HCT116 (cell line): ENCODE measurements around the gene ZNF33A. TPM values are rescaled to one million over a fixed set of nuclear protein-coding genes. Genes with fewer than 3 reads are reported as not detected.

Experiments
- ATAC-seq: fragments of 200-7000 bp; cut with Tn5 transposase; 2 replicates; pipeline ENCODE4 v1.9.1; 2020; ENCODE audit warnings: mild to moderate bottlenecking, moderate library complexity
- BruUV-seq: library from RNA; stranded (reverse); fragments of 400-500 nt; replicated peaks from 2 replicates; lab custom pipeline; 2021; lab: Mats Ljungman, UMichigan
- CTCF ChIA-PET: fragments of 300-600 bp; sonication (Branson Sonifier 250); formaldehyde crosslinking; loops from one replicate; lab custom pipeline; 2021; ENCODE audit warnings: antibody characterized with exemption; lab: Charles Lee
- POLR2A ChIA-PET: fragments of 300-600, 350-600 bp; sonication (Branson Sonifier 250); formaldehyde crosslinking; loops from one replicate; lab custom pipeline; 2021; ENCODE audit warnings: antibody characterized with exemption; lab: Charles Lee
- RAD21 ChIA-PET, 2 experiments: fragments of 300-600 bp; sonication (Branson Sonifier 250); formaldehyde crosslinking; loops; one replicate each; lab custom pipeline; 2023; ENCODE audit warnings: low total read pairs in 2 of 2; ENCODE audit not compliant: uncharacterized antibody in 2 of 2, unreplicated experiment in 2 of 2, low non-redundant PET in 1 of 2; lab: Charles Lee
- DNase-seq: peaks from one replicate; pipeline ENCODE4 v3.0.0-alpha.2; 2010; ENCODE audit warnings: low read depth, low spot score
- H2AFZ ChIP-seq: fragments of 200-600 bp; shearing (Covaris generic), sonication (generic); 2 replicates; pipeline ENCODE4 v1.6.1; 2017; ENCODE audit warnings: low read depth, mixed run types, mixed read lengths, antibody characterized with exemption, low read length; ENCODE audit not compliant: poor library complexity, severe bottlenecking
- H3K27ac ChIP-seq: 2 replicates; pipeline ENCODE4 v1.5.1; 2012; ENCODE audit warnings: low read depth, low read length
- H3K27me3 ChIP-seq: fragments of 200-600 bp; sonication (generic); 2 replicates; pipeline ENCODE4 v1.6.1; 2016; ENCODE audit warnings: mixed run types, low read length, mixed read lengths; ENCODE audit not compliant: insufficient read depth
- H3K36me3 ChIP-seq, 2 experiments: fragments of 200-500 bp in 1 of 2; fragments of 200-600 bp in 1 of 2; sonication (Bioruptor generic) in 1 of 2; sonication (generic) in 1 of 2; 2 replicates each; pipeline versions ENCODE4 v1.5.1 to v1.6.1; 2014 to 2016; ENCODE audit warnings: low read length in 2 of 2, inconsistent platforms in 1 of 2, mixed read lengths in 1 of 2, mixed run types in 1 of 2; ENCODE audit not compliant: insufficient read depth in 2 of 2, control insufficient read depth in 1 of 2
- H3K4me1 ChIP-seq, 2 experiments: fragments of 200-600 bp in 1 of 2; sonication (generic) in 1 of 2; 2 replicates each; pipeline versions ENCODE4 v1.5.1 to v1.6.1; 2012 to 2017; ENCODE audit warnings: low read length in 2 of 2, inconsistent platforms in 1 of 2, mild to moderate bottlenecking in 1 of 2, mixed read lengths in 1 of 2, mixed run types in 1 of 2, moderate library complexity in 1 of 2; ENCODE audit not compliant: insufficient read depth in 2 of 2, control insufficient read depth in 1 of 2
- H3K4me2 ChIP-seq: fragments of 200-600 bp; sonication (generic); 2 replicates; pipeline ENCODE4 v1.6.1; 2017; ENCODE audit warnings: mixed run types, low read length, mixed read lengths
- H3K4me3 ChIP-seq, 2 experiments: fragments of 200-600 bp in 1 of 2; sonication (generic) in 1 of 2; replicated peaks in 1 of 2; 2 replicates each; pipeline ENCODE4 v1.5.1; 2011 to 2016; ENCODE audit warnings: low read length in 2 of 2, control low read depth in 1 of 2, low read depth in 1 of 2, mild to moderate bottlenecking in 1 of 2, mixed read lengths in 1 of 2, mixed run types in 1 of 2
- H3K79me2 ChIP-seq: fragments of 200-600 bp; sonication (generic); 2 replicates; pipeline ENCODE4 v1.6.1; 2017; ENCODE audit warnings: mild to moderate bottlenecking, mixed run types, low read length, moderate library complexity, mixed read lengths; ENCODE audit not compliant: insufficient read depth
- H3K9ac ChIP-seq: fragments of 200-600 bp; sonication (generic); 2 replicates; pipeline ENCODE4 v1.6.1; 2016; ENCODE audit warnings: low read length, mixed read lengths
- H3K9me2 ChIP-seq: fragments of 200-600 bp; sonication (generic), shearing (Covaris generic); 2 replicates; pipeline ENCODE4 v1.6.1; 2017; ENCODE audit warnings: mixed run types, mild to moderate bottlenecking, moderate library complexity; ENCODE audit not compliant: insufficient read depth
- H3K9me3 ChIP-seq, 2 experiments: fragments of 200-500 bp in 1 of 2; fragments of 200-600 bp in 1 of 2; sonication (Bioruptor generic) in 1 of 2; sonication (generic) in 1 of 2; 2 replicates each; pipeline ENCODE4 v1.6.1; 2014 to 2017; ENCODE audit warnings: low read length in 2 of 2, mixed read lengths in 2 of 2, inconsistent platforms in 1 of 2, low read depth in 1 of 2, mild to moderate bottlenecking in 1 of 2, mixed run types in 1 of 2, moderate library complexity in 1 of 2; ENCODE audit not compliant: control insufficient read depth in 1 of 2, insufficient read depth in 1 of 2
- H4K20me1 ChIP-seq: fragments of 200-600 bp; sonication (generic), shearing (Covaris generic); 2 replicates; pipeline ENCODE4 v1.6.1; 2017; ENCODE audit warnings: mixed run types, mild to moderate bottlenecking, moderate library complexity; ENCODE audit not compliant: insufficient read depth
- ATF3 ChIP-seq: IDR thresholded peaks from 2 replicates; pipeline ENCODE4 v1.6.1; 2012
- CBX3 ChIP-seq: IDR thresholded peaks from 2 replicates; pipeline ENCODE4 v1.6.1; 2012; ENCODE audit warnings: low read depth
- CTCF ChIP-seq, 3 experiments: fragments of 200-600 bp in 1 of 3; sonication (generic) in 1 of 3; IDR thresholded peaks in 2 of 3; conservative IDR thresholded peaks in 1 of 3; 2 replicates each; pipeline ENCODE4 v1.5.1; 2012 to 2017; ENCODE audit warnings: low read depth in 2 of 3, low read length in 2 of 3, antibody characterized with exemption in 1 of 3, borderline replicate concordance in 1 of 3, control low read depth in 1 of 3, mild to moderate bottlenecking in 1 of 3, mixed read lengths in 1 of 3, mixed run types in 1 of 3, moderate library complexity in 1 of 3; ENCODE audit not compliant: insufficient read depth in 1 of 3
- EGR1 ChIP-seq: IDR thresholded peaks from 2 replicates; pipeline ENCODE4 v1.6.1; 2012; ENCODE audit warnings: low read depth
- ELF1 ChIP-seq: IDR thresholded peaks from 2 replicates; pipeline ENCODE4 v1.6.1; 2012; ENCODE audit warnings: low read depth, borderline replicate concordance
- EZH2 ChIP-seq: fragments of 200-600 bp; sonication (generic); IDR thresholded peaks from 2 replicates; pipeline ENCODE4 v1.6.1; 2017; ENCODE audit warnings: antibody characterized with exemption, mixed run types
- EZH2phosphoT487 ChIP-seq: fragments of 200-600 bp; IDR thresholded peaks from 2 replicates; pipeline ENCODE4 v1.6.1; 2018; ENCODE audit warnings: antibody characterized with exemption, borderline replicate concordance
- FOSL1 ChIP-seq: IDR thresholded peaks from 2 replicates; pipeline ENCODE4 v1.6.1; 2012; ENCODE audit warnings: low read depth
- JUND ChIP-seq: IDR thresholded peaks from 2 replicates; pipeline ENCODE4 v1.6.1; 2012
- POLR2A ChIP-seq: IDR thresholded peaks from 2 replicates; pipeline ENCODE4 v1.7.0; 2011; ENCODE audit warnings: borderline replicate concordance; ENCODE audit not compliant: insufficient read depth, insufficient read length; ENCODE audit errors: extremely low read depth
- SIN3A ChIP-seq: IDR thresholded peaks from 2 replicates; pipeline ENCODE4 v1.6.1; 2012; ENCODE audit warnings: low read depth
- SP1 ChIP-seq: IDR thresholded peaks from 2 replicates; pipeline ENCODE4 v1.6.1; 2012; ENCODE audit warnings: low read depth
- SRF ChIP-seq: IDR thresholded peaks from 2 replicates; pipeline ENCODE4 v1.6.1; 2012; ENCODE audit warnings: low read depth
- TCF7L2 ChIP-seq: IDR thresholded peaks from 2 replicates; pipeline ENCODE4 v1.7.0; 2011; ENCODE audit warnings: borderline replicate concordance, inconsistent platforms; ENCODE audit not compliant: insufficient read depth, insufficient read length; ENCODE audit errors: extremely low read depth
- YY1 ChIP-seq: IDR thresholded peaks from 2 replicates; pipeline ENCODE4 v1.6.1; 2011; ENCODE audit warnings: low read length, low read depth, moderate library complexity, mild to moderate bottlenecking; ENCODE audit not compliant: insufficient replicate concordance; ENCODE audit errors: extremely low read depth
- ZBTB33 ChIP-seq: IDR thresholded peaks from 2 replicates; pipeline ENCODE4 v1.6.1; 2011; ENCODE audit warnings: mild to moderate bottlenecking, low read length, moderate library complexity; ENCODE audit not compliant: insufficient replicate concordance; ENCODE audit errors: extremely low read depth
- intact Hi-C: fragments of 100-400 bp; cut with micrococcal nuclease; formaldehyde crosslinking; loops from 2 replicates; pipeline ENCODE4 v1.10.0; 2022
- total RNA-seq: library from RNA; stranded (reverse); gene quantifications from one replicate; pipeline ENCODE4 v1.2.1, GENCODE V29; 2021; ENCODE audit not compliant: unreplicated experiment

The ZNF33A gene
- total RNA-seq, 1 experiment from 2014 or later: 21.2 TPM

GRCh38 chr10:38112159-38112558, 101.7 kb downstream of the ZNF33A start:
- CTCF ChIA-PET: no interaction called here
- intact Hi-C loops: no loop called here
- RAD21 ChIA-PET: interaction anchor here in 1 of 2 experiments (0.6 kb wide), 1 partner anchor 108 kb away, joined by 3 read pairs; no protein-coding TSS in a partner anchor
- BruUV-seq: no TSS peak
- Histone ChIP-seq H3K9ac (no peak overlapping the region), H3K4me2 (no peak overlapping the region), H3K79me2 (no peaks in the 10 kb centered on the region), H3K4me3 (no peak overlapping the region), H3K27me3 (no peaks in the 10 kb centered on the region), H3K9me2 (no peaks in the 10 kb centered on the region), H3K27ac (no peak overlapping the region), H3K4me1 (no peaks in the 10 kb centered on the region), H3K9me3 (peaks cover 6 to 32% of the 10 kb centered on the region in 2 experiments), H3K36me3 (peaks cover 12 to 31% of the 10 kb centered on the region in 2 experiments), H4K20me1 (no peaks in the 10 kb centered on the region), H2AFZ (no peak overlapping the region)
- no peak for TF ChIP-seq ATF3
- TF ChIP-seq CTCF (IDR thresholded peaks at IDR 0.05 in 2 of 3, conservative IDR thresholded peaks at IDR 0.05 in 1 of 3; ENCODE audit: borderline replicate concordance in 1 of 3, insufficient read depth in 1 of 3, low read depth in 2 of 3, low read length in 2 of 3): no peak
- no peak for TF ChIP-seq POLR2A
- no peak for TF ChIP-seq SP1
- TF ChIP-seq FOSL1: no peak
- no peak for TF ChIP-seq SIN3A
- no peak for TF ChIP-seq EZH2
- TF ChIP-seq ZBTB33: no peak
- no peak for TF ChIP-seq EGR1
- no peak for TF ChIP-seq CBX3
- no peak for TF ChIP-seq ELF1
- TF ChIP-seq SRF: no peak
- TF ChIP-seq TCF7L2: no peak
- no peak for TF ChIP-seq YY1
- no peak for TF ChIP-seq JUND
- TF ChIP-seq EZH2phosphoT487: no peak
- ATAC-seq (no peak), DNase-seq (no peak)
- POLR2A ChIA-PET: no interaction called here

Other genes with a start within 250 kb of the ZNF33A start
- 6.2 TPM for gene ZNF248, start 153.1 kb upstream of the ZNF33A start, total RNA-seq
- gene ZNF25, start 34.0 kb upstream of the ZNF33A start, total RNA-seq: 4.6 TPM
- 18.5 TPM for gene ZNF37A, start 83.7 kb downstream of the ZNF33A start, total RNA-seq